HEK293T (cell line): ENCODE measurements around the gene EXOC3L1.

Source experiments
- CTCF ChIA-PET: fragments of 350-600 bp; formaldehyde crosslinking; extraction: SDS; loops from one replicate; lab custom pipeline; 2021; ENCODE audit warnings: antibody characterized with exemption, inconsistent platforms; lab: Yijun Ruan, JAX
- POLR2A ChIA-PET: fragments of 350-600 bp; formaldehyde crosslinking; extraction: SDS; loops from one replicate; lab custom pipeline; 2020; ENCODE audit warnings: antibody characterized with exemption, inconsistent platforms; lab: Yijun Ruan, JAX
- DNase-seq: peaks from one replicate; pipeline ENCODE4 v3.0.0; 2012; ENCODE audit warnings: mixed read lengths; ENCODE audit errors: extremely low spot score
- ARNT ChIP-seq: fragments of 450-650 bp; IDR thresholded peaks from 2 replicates; pipeline ENCODE4 v1.6.1; 2017; ENCODE audit warnings: mild to moderate bottlenecking
- BHLHE40 ChIP-seq: fragments of 450-650 bp; IDR thresholded peaks from 2 replicates; pipeline ENCODE4 v1.6.1; 2016; ENCODE audit warnings: mild to moderate bottlenecking, moderate library complexity, borderline replicate concordance
- CTBP1 ChIP-seq: fragments of 450-650 bp; IDR thresholded peaks from 2 replicates; pipeline ENCODE4 v1.6.1; 2016; ENCODE audit warnings: borderline replicate concordance
- ELF4 ChIP-seq: fragments of 450-650 bp; IDR thresholded peaks from 2 replicates; pipeline ENCODE4 v1.6.1; 2017; ENCODE audit warnings: antibody characterized with exemption
- FOXA1 ChIP-seq: fragments of 450-650 bp; IDR thresholded peaks from 2 replicates; pipeline ENCODE4 v1.6.1; 2016; ENCODE audit warnings: mild to moderate bottlenecking
- FOXK2 ChIP-seq: fragments of 450-650 bp; IDR thresholded peaks from 2 replicates; pipeline ENCODE4 v1.6.1; 2016; ENCODE audit warnings: mild to moderate bottlenecking
- FOXM1 ChIP-seq: fragments of 450-650 bp; IDR thresholded peaks from 2 replicates; pipeline ENCODE4 v1.6.1; 2017; ENCODE audit warnings: mild to moderate bottlenecking, borderline replicate concordance
- HDGF ChIP-seq: fragments of 450-650 bp; IDR thresholded peaks from 2 replicates; pipeline ENCODE4 v1.6.1; 2017; ENCODE audit warnings: antibody characterized with exemption, borderline replicate concordance
- L3MBTL2 ChIP-seq: fragments of 450-650 bp; conservative IDR thresholded peaks from 2 replicates; pipeline ENCODE4 v1.6.1; 2016; ENCODE audit warnings: mild to moderate bottlenecking
- LEF1 ChIP-seq: fragments of 450-650 bp; IDR thresholded peaks from 2 replicates; pipeline ENCODE4 v1.6.1; 2017; ENCODE audit warnings: mild to moderate bottlenecking, borderline replicate concordance
- NFRKB ChIP-seq: fragments of 450-650 bp; IDR thresholded peaks from 2 replicates; pipeline ENCODE4 v1.6.1; 2016; ENCODE audit warnings: mild to moderate bottlenecking, moderate library complexity
- SP1 ChIP-seq: fragments of 450-650 bp; IDR thresholded peaks from 2 replicates; pipeline ENCODE4 v1.6.1; 2017
- SUZ12 ChIP-seq: fragments of 450-650 bp; IDR thresholded peaks from 2 replicates; pipeline ENCODE4 v1.6.1; 2016; ENCODE audit warnings: mild to moderate bottlenecking
- TARDBP ChIP-seq: fragments of 450-650 bp; IDR thresholded peaks from 2 replicates; pipeline ENCODE4 v1.6.1; 2016
- ZNF384 ChIP-seq: fragments of 450-650 bp; IDR thresholded peaks from 2 replicates; pipeline ENCODE4 v1.6.1; 2016
- TF ChIP-seq, protein P1 (sequence below): fragments of 450-650 bp; IDR thresholded peaks from 2 replicates; pipeline ENCODE4 v1.6.1; 2016

Gene EXOC3L1

DNA sequence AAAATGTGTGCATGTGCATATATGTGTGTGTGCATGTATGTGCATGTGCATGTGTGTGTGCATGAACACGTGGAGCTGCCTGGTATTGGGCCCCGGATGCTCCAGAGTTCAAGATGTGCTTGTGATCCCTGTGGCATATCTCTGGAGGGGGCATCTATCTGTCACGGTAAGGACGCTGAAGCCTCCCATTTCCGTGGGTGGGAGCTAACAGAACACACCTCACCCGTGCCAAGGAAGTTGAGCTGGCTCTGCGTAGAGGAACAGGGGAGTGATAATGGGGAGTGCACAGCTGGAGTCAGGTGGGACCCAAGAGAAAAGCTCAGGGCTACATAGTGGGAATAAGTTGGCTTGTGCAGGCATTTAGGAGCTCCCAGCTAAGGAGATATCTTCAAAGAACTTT is 21.7 kb upstream of the EXOC3L1 start:
- DNase-seq, result no peak
- ChIA-PET CTCF (no interaction called here), POLR2A (interaction anchor here (0.7 kb wide), 1 partner anchor 36 kb away, joined by 3 read pairs; the partner anchor contains the start of gene FHOD1)
- TF ChIP-seq, protein P1, sequence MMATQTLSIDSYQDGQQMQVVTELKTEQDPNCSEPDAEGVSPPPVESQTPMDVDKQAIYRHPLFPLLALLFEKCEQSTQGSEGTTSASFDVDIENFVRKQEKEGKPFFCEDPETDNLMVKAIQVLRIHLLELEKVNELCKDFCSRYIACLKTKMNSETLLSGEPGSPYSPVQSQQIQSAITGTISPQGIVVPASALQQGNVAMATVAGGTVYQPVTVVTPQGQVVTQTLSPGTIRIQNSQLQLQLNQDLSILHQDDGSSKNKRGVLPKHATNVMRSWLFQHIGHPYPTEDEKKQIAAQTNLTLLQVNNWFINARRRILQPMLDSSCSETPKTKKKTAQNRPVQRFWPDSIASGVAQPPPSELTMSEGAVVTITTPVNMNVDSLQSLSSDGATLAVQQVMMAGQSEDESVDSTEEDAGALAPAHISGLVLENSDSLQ, result no peak
- TF ChIP-seq FOXK2 (no peak), L3MBTL2 (no peak), LEF1 (no peak), CTBP1 (no peak), BHLHE40 (no peak), ZNF384 (no peak), TARDBP (no peak), ARNT (no peak), SUZ12 (no peak), SP1 (no peak), NFRKB (no peak), ELF4 (no peak), HDGF (no peak), FOXM1 (no peak), FOXA1 (no peak)

DNA sequence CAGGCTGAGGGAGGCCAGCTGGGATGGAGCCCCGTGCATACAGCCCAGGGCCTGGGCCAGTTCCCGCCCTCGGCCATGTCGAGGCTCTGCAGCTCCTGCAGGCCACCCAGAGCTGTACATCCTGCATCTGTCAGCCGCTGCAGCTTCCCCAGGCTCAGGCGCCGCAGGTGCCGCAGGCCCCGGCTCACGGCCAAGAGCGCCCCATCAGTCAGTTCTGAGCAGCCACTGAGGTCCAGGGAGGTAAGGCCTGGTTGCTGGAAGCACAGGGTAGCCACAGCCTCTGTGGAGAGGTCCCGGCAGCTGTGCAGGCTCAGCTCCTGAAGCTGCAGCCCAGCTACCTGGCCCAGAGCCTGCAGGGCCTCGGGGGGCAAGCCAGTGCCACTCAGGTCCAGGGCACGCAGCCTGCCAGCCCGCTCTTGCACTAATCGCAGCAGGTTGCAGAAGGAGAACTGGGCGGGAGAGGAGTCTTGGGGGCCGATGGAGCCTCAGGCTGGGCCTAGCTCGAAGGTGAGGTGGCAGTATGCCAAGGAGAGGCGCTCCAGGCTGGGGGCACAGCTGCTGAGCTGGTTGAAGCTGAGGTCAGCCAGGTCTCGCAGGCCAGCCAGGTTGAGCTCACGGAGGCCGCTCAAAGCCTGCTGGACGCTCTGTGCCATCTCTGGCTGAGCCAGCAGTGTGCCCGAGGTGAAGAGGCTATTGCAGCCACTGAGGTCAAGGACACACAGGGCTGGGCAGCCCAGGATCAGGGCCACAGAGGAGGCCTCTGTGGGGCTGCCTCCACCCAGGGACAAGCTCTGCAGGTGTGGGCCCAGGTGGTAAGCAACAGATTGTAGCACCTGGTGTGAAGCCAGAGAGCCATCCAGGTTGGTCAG is 20.4 kb upstream of the EXOC3L1 start:
- POLR2A ChIA-PET, result interaction anchor here (1.2 to 2.7 kb wide), 2 partner anchors 16 to 38 kb away, joined by 5 to 10 read pairs; partner anchors contain the start of gene TMEM208

DNA sequence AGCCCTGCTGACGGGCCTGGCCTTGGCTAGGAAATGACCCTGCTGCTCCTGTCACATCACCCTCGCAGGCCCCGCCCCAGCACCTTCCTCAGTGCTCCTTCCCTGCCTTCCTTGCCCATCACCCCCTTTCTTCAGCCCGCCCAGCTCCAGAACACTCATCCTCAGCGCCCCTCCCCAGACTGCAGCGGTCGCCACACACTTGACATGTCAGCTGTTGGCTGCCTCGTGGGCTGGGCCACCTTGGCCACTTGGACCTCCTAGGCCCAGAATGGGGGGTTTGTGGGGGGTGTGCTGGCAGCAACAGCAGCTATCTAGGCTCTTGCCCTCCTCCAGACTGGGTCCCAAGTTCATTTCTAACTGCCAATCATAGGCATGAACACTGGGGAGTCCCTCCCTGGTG is 19.6 kb upstream of the EXOC3L1 start:
- CTCF ChIA-PET, result no interaction called here
- TF ChIP-seq NFRKB (no peak), ARNT (no peak), SUZ12 (no peak), CTBP1 (no peak), HDGF (no peak), ZNF384 (no peak), FOXK2 (no peak), ELF4 (no peak), TARDBP (no peak), FOXA1 (no peak), BHLHE40 (no peak), L3MBTL2 (no peak), SP1 (no peak), FOXM1 (no peak), LEF1 (no peak)
- TF ChIP-seq, protein P1, result no peak
- POLR2A ChIA-PET, result interaction anchor here (1.2 to 2.7 kb wide), 2 partner anchors 17 to 38 kb away, joined by 5 to 10 read pairs; partner anchors contain the start of gene TMEM208

More for the DNA sequence above, 20.4 kb upstream of the EXOC3L1 start:
- DNase-seq, result no peak
- CTCF ChIA-PET, result no interaction called here
- TF ChIP-seq FOXK2 (no peak), NFRKB (no peak), SUZ12 (no peak), L3MBTL2 (no peak), SP1 (no peak), CTBP1 (no peak), FOXA1 (no peak)
- TF ChIP-seq, protein P1, result no peak

DNA sequence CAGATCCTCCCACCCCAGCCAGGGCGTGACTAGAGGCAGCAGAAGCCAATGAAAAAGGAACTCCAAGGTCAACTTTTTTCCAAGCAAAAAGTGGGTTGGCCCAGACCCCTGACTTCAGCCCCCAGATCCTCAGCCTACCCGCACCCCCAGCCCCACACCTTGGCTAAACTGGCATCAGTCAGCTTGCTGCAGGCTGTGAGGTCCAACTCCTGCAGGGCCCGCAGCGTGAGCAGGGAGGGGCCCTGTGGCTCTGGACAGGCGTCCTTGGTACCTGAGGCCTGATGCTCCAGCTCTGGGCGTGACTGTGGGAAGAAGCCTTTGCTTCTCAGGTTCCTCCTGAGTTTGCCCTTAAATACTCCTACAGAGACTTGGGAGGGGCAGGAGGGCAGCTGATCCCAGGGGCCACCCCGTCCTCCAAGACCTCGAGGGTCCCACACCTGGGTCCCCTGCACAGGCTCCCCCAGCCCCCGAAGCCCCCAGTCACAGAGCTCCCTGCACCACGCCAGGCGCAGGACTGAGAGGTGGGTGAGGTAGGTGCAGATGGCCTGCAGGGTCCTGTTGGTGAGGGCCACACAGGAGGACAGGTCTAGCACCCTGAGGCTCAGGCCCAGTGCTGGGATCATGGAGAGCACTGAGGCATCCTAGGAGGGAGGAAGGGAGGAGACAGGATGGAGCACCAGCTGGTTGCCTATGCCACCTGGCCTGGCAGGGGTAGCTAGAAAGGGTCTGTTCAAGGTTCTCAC is 18.4 kb upstream of the EXOC3L1 start:
- no peak for DNase-seq
- ChIA-PET POLR2A (interaction anchor here (2.7 kb wide), 1 partner anchor 18 kb away, joined by 10 read pairs; the partner anchor contains the start of gene TMEM208), CTCF (no interaction called here)

More for the DNA sequence above, 19.6 kb upstream of the EXOC3L1 start:
- DNase-seq, result no peak

More for the DNA sequence above, 18.4 kb upstream of the EXOC3L1 start:
- TF ChIP-seq SP1 (no peak), BHLHE40 (no peak), FOXM1 (no peak), ARNT (no peak), ZNF384 (no peak), CTBP1 (no peak), HDGF (no peak), FOXA1 (no peak), SUZ12 (no peak), TARDBP (no peak), ELF4 (no peak), LEF1 (no peak), FOXK2 (no peak), NFRKB (no peak), L3MBTL2 (no peak)
- TF ChIP-seq, protein P1, result no peak
